ENCODE results near the gene MCRIP1. TPM values are rescaled to one million over a fixed set of nuclear protein-coding genes. Genes with fewer than 3 reads are reported as not detected.

The MCRIP1 gene
- total and polyA plus RNA-seq, 2 of the 13 experiments (the other 11 are each of a cell fraction or from before 2014, with no cell fraction given), result 79.7 to 84.9 TPM

DNA sequence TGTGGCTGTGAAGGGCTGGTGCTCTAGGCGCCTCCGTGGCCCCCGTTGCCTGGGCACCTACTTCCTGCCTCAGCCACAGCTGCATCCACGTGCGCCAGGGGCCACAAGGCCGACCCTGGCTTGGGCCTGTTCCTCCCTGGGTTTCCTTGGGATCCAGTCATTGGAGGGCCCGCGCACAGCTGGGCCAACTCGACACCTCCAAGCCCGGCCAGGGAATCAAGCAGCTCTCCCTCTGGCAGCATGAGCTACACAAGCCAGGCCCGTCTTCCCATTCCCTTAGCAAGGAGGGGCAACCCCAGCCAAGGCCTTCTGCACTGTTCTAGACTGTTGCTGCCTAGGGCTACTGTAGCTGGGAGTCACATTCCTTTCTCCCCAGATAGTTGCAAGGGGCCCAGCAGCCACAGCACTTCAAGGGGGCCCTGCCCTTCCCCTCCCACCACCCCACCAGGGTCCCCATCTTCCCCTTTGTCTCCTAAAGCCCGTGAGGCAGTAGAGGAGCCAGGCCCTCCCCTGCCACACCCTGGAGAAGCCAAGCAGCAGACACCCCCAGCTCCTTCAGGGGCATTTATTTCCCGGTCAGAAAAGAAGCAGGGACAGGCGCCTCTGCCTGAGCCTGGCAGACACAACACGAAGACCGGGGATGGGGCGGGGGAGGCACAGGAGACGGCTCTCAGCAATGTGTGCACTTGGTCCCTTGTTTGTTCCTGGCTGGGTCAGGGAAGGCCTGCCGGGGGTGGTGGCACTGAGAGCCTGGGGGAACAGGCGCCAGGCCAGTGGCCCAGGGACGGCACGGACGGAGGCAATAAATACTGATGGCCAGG is 34.3 kb upstream of the MCRIP1 start (continued):
- TF ChIP-seq, protein P1, sequence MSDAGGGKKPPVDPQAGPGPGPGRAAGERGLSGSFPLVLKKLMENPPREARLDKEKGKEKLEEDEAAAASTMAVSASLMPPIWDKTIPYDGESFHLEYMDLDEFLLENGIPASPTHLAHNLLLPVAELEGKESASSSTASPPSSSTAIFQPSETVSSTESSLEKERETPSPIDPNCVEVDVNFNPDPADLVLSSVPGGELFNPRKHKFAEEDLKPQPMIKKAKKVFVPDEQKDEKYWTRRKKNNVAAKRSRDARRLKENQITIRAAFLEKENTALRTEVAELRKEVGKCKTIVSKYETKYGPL (CRISPR knock-in tag; IDR thresholded peaks at IDR 0.05), result no peak
- TF ChIP-seq MED1 (CRISPR knock-in tag; IDR thresholded peaks at IDR 0.05), result peak; percentile 3; the same call in 1 of the 2 replicates
- TF ChIP-seq, protein P2, sequence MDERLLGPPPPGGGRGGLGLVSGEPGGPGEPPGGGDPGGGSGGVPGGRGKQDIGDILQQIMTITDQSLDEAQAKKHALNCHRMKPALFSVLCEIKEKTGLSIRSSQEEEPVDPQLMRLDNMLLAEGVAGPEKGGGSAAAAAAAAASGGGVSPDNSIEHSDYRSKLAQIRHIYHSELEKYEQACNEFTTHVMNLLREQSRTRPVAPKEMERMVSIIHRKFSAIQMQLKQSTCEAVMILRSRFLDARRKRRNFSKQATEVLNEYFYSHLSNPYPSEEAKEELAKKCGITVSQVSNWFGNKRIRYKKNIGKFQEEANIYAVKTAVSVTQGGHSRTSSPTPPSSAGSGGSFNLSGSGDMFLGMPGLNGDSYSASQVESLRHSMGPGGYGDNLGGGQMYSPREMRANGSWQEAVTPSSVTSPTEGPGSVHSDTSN (CRISPR knock-in tag; IDR thresholded peaks at IDR 0.05), result no peak
- TF ChIP-seq POLR2A (IDR thresholded peaks at IDR 0.05; ENCODE audit: insufficient read depth in 1 of 2, low read depth in 2 of 2, low read length in 2 of 2), result peak in 1 of 2 experiments; percentile 19; a peak in 2 of 4 replicates
- no peak for TF ChIP-seq ZKSCAN1 (IDR thresholded peaks at IDR 0.05; ENCODE audit: low read length)
- TF ChIP-seq MYNN (CRISPR knock-in tag; IDR thresholded peaks at IDR 0.05; ENCODE audit: low read depth), result no peak
- TF ChIP-seq ZNF749 (CRISPR knock-in tag; IDR thresholded peaks at IDR 0.05; ENCODE audit: borderline replicate concordance), result no peak; the same call in 1 of the 2 replicates
- TF ChIP-seq HNRNPK (IDR thresholded peaks at IDR 0.05; ENCODE audit: low read depth, low read length, poor library complexity, severe bottlenecking), result peak; percentile 69
- no peak; the same call in 1 of the 2 replicates for TF ChIP-seq ZKSCAN5 (CRISPR knock-in tag; IDR thresholded peaks at IDR 0.05)
- TF ChIP-seq GATAD1 (CRISPR knock-in tag; IDR thresholded peaks at IDR 0.05), result peak; percentile 3
- TF ChIP-seq SATB2 (CRISPR knock-in tag; IDR thresholded peaks at IDR 0.05), result no peak
- TF ChIP-seq TEAD2 (CRISPR knock-in tag; IDR thresholded peaks at IDR 0.05), result no peak
- TF ChIP-seq ZBTB7A (CRISPR knock-in tag; IDR thresholded peaks at IDR 0.05), result 0 out of 2 replicates have a peak, but pooled peaks have one; percentile 35
